Measurements from ENCODE around the gene SSTR3.

GRCh38 chr22:37211866-37212173 lies 457 bp downstream of the SSTR3 start:
- TF ChIP-seq CTCF (conservative IDR thresholded peaks at IDR 0.05) (no peak), ZFX (IDR thresholded peaks at IDR 0.05) (no peak)
